ENCODE results near the gene VIT.
"Not testable (repeated sequence)": the region's sequence is repeated elsewhere in the genome, so short reads cannot be mapped to it uniquely, and the experiment has no call there.

DNA sequence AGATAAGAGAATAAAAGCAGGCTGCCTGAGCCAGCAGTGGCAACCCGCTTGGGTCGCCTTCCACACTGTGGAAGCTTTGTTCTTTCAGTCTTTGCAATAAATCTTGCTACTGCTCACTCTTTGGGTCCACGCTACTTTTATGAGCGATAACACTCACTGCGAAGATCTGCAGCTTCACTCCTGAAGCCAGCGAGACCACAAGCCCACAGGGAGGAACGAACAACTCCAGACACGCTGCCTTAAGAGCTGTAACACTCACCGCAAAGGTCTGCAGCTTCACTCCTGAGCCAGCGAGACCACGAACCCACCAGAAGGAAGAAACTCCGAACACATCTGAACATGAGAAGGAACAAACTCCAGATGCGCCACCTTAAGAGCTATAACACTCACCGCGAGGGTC lies 7.5 kb upstream of the VIT start:
- TF ChIP-seq, protein P1, sequence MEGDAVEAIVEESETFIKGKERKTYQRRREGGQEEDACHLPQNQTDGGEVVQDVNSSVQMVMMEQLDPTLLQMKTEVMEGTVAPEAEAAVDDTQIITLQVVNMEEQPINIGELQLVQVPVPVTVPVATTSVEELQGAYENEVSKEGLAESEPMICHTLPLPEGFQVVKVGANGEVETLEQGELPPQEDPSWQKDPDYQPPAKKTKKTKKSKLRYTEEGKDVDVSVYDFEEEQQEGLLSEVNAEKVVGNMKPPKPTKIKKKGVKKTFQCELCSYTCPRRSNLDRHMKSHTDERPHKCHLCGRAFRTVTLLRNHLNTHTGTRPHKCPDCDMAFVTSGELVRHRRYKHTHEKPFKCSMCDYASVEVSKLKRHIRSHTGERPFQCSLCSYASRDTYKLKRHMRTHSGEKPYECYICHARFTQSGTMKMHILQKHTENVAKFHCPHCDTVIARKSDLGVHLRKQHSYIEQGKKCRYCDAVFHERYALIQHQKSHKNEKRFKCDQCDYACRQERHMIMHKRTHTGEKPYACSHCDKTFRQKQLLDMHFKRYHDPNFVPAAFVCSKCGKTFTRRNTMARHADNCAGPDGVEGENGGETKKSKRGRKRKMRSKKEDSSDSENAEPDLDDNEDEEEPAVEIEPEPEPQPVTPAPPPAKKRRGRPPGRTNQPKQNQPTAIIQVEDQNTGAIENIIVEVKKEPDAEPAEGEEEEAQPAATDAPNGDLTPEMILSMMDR (IDR thresholded peaks at IDR 0.05), result not testable (repeated sequence)
- TF ChIP-seq POLR2A (IDR thresholded peaks at IDR 0.05), result not testable (repeated sequence)
